K562 (cell line): ENCODE measurements around the gene C16orf92. TPM values are rescaled to one million over a fixed set of nuclear protein-coding genes. Genes with fewer than 3 reads are reported as not detected.

Experiments used
- AFF1 ChIP-seq, 2 experiments: fragments of 450-650 bp; IDR thresholded peaks; 2 replicates each; pipeline ENCODE4 v1.6.1; 2018; ENCODE audit warnings: mild to moderate bottlenecking in 2 of 2, low read depth in 1 of 2; ENCODE audit not compliant: partially characterized antibody in 2 of 2
- BRD4 ChIP-seq: fragments of 200-600 bp; sonication (generic); IDR thresholded peaks from 2 replicates; pipeline ENCODE4 v1.6.1; 2017; ENCODE audit warnings: inconsistent platforms
- FIP1L1 ChIP-seq: fragments of 200-400 bp; formaldehyde crosslinking; IDR thresholded peaks from 2 replicates; pipeline ENCODE4 v1.6.1; 2018; ENCODE audit warnings: mild to moderate bottlenecking, low read depth, low read length; ENCODE audit not compliant: poor library complexity, severe bottlenecking
- FOXK2 ChIP-seq, 2 experiments: fragments of 450-650 bp; IDR thresholded peaks in 1 of 2; conservative IDR thresholded peaks in 1 of 2; 2 replicates each; pipeline ENCODE4 v1.6.1; 2016; ENCODE audit warnings: low read depth in 2 of 2, mild to moderate bottlenecking in 1 of 2
- GABPA ChIP-seq: fragments of 200-800 bp; sonication (Bioruptor generic); conservative IDR thresholded peaks from 2 replicates; pipeline ENCODE4 v1.6.1; 2016; ENCODE audit warnings: low read depth, missing genetic modification characterization, missing compliant biosample characterization
- MAZ ChIP-seq, 2 experiments: fragments of 450-650 bp in 1 of 2; sonication (generic) in 1 of 2; formaldehyde crosslinking; IDR thresholded peaks in 1 of 2; conservative IDR thresholded peaks in 1 of 2; 2 replicates each; pipeline versions ENCODE4 v1.4.0 to v1.5.0; 2020; ENCODE audit warnings: mild to moderate bottlenecking in 1 of 2, missing genetic modification reagents in 1 of 2
- POLR2A ChIP-seq: fragments of 450-650 bp; conservative IDR thresholded peaks from 2 replicates; pipeline ENCODE4 v1.6.1; 2016
- RBBP5 ChIP-seq: fragments of 200-600 bp; sonication (generic); IDR thresholded peaks from 2 replicates; pipeline ENCODE4 v1.6.1; 2012; ENCODE audit warnings: borderline replicate concordance, mild to moderate bottlenecking, low read length, control low read depth, inconsistent platforms; ENCODE audit not compliant: insufficient read depth, poor library complexity, severe bottlenecking
- RUNX1 ChIP-seq: sonication (generic); IDR thresholded peaks from 2 replicates; pipeline ENCODE4 v1.6.1; 2016; ENCODE audit warnings: antibody characterized with exemption, low read depth
- SPI1 ChIP-seq: IDR thresholded peaks from 2 replicates; pipeline ENCODE4 v1.6.1; 2011; ENCODE audit warnings: low read depth, low read length, control low read depth, borderline replicate concordance
- TEAD1 ChIP-seq, 2 experiments: fragments of 450-650 bp in 1 of 2; sonication (generic) in 1 of 2; formaldehyde crosslinking; IDR thresholded peaks; 2 replicates each; pipeline versions ENCODE4 v1.4.0 to v1.8.0; 2020 to 2022; ENCODE audit warnings: mild to moderate bottlenecking in 2 of 2, missing genetic modification reagents in 1 of 2
- ZBTB17 ChIP-seq: fragments of 450-650 bp; formaldehyde crosslinking; IDR thresholded peaks from 2 replicates; pipeline ENCODE4 v1.4.0; 2020; ENCODE audit warnings: mild to moderate bottlenecking
- ZKSCAN3 ChIP-seq: fragments of 250-450 bp; sonication (Bioruptor Pico); IDR thresholded peaks from 2 replicates; pipeline ENCODE4 v1.4.0; 2020
- ZNF3 ChIP-seq: fragments of 250-450 bp; sonication (Bioruptor Pico); IDR thresholded peaks from 2 replicates; pipeline ENCODE4 v1.5.0; 2021; ENCODE audit warnings: mild to moderate bottlenecking, moderate library complexity
- ZNF395 ChIP-seq: fragments of 200-800 bp; sonication (Bioruptor generic); IDR thresholded peaks from 2 replicates; pipeline ENCODE4 v1.6.1; 2017; ENCODE audit warnings: missing genetic modification characterization, missing compliant biosample characterization
- ZNF507 ChIP-seq: conservative IDR thresholded peaks from 2 replicates; pipeline ENCODE4 v1.6.1; 2017; ENCODE audit warnings: missing genetic modification characterization, missing compliant biosample characterization
- ZNF740 ChIP-seq, 3 experiments: fragments of 200-800 bp in 1 of 3; sonication (Bioruptor generic) in 1 of 3; sonication (generic) in 1 of 3; formaldehyde crosslinking in 1 of 3; IDR thresholded peaks; 2 replicates each; pipeline versions ENCODE4 v1.6.1 to v1.8.0; 2016 to 2022; ENCODE audit warnings: mild to moderate bottlenecking in 2 of 3, missing compliant biosample characterization in 2 of 3, missing genetic modification characterization in 2 of 3, missing genetic modification reagents in 1 of 3
- ZNF778 ChIP-seq: fragments of 450-650 bp; formaldehyde crosslinking; IDR thresholded peaks from 2 replicates; pipeline ENCODE4 v1.4.0; 2020; ENCODE audit warnings: mild to moderate bottlenecking, moderate library complexity
- polyA plus RNA-seq, 8 experiments: library from polyadenylated mRNA; depleted of rRNA in 4 of 8; stranded (reverse) in 5 of 8; unstranded in 3 of 8; fragments of >200 nt; fragmentation: Nextera tagmentation in 2 of 8; fragmentation: Illumina TruSeq in 1 of 8; extraction: Ambion mirVana in 2 of 8; extraction: Trizol in 1 of 8; gene quantifications; 2 replicates each; pipeline versions ENCODE4 v1.2.1 to v1.2.3, GENCODE V29; 2011 to 2014; ENCODE audit warnings: inconsistent platforms in 1 of 8, missing spikeins in 1 of 8
- total RNA-seq, 7 experiments: library from RNA; depleted of rRNA in 6 of 7; stranded (reverse); fragments of >200 nt in 6 of 7; fragmentation: Illumina TruSeq in 2 of 7; extraction: Trizol in 2 of 7; gene quantifications; 2 replicates each; pipeline versions ENCODE4 v1.2.1 to v1.2.3, GENCODE V29; 2011 to 2021; ENCODE audit warnings: low replicate concordance in 1 of 7

C16orf92 gene
- total and polyA plus RNA-seq, 9 of the 15 experiments (the other 6 are each of a cell fraction or from before 2014, with no cell fraction given), result not detected

- no peak; the same call in 1 of the 2 replicates for TF ChIP-seq ZNF740 (CRISPR knock-in tag; IDR thresholded peaks at IDR 0.05)
- no peak for TF ChIP-seq ZNF740 (tag; IDR thresholded peaks at IDR 0.05)
- peak; percentile 85 for TF ChIP-seq FIP1L1
- TF ChIP-seq TEAD1 (CRISPR knock-in tag; IDR thresholded peaks at IDR 0.05), result peak in 1 of 2 experiments; percentile 89; a peak in 1 of 4 replicates
- TF ChIP-seq AFF1 (IDR thresholded peaks at IDR 0.05; ENCODE audit: low read depth in 1 of 2, partially characterized antibody in 2 of 2), result peak in 1 of 2 experiments; percentile 64
- peak; percentile 57 for TF ChIP-seq POLR2A
- TF ChIP-seq ZNF3 (CRISPR knock-in tag), result no peak
- no peak for TF ChIP-seq GABPA (tag)
- no peak for TF ChIP-seq BRD4
- peak; percentile 61 for TF ChIP-seq RBBP5
- 0 out of 2 replicates have a peak, but pooled peaks have one; percentile 73 for TF ChIP-seq RUNX1
- 0 out of 2 replicates have a peak, but pooled peaks have one; percentile 16 for TF ChIP-seq SPI1
- TF ChIP-seq FOXK2 (conservative IDR thresholded peaks at IDR 0.05 in 1 of 2, IDR thresholded peaks at IDR 0.05 in 1 of 2; ENCODE audit: low read depth in 2 of 2), result peak in 1 of 2 experiments; percentile 15; a peak in 2 of 4 replicates
- TF ChIP-seq ZKSCAN3 (CRISPR knock-in tag), result no peak
- TF ChIP-seq ZNF778 (CRISPR knock-in tag), result no peak
- no peak for TF ChIP-seq ZNF507
- TF ChIP-seq ZNF395 (CRISPR knock-in tag), result peak; percentile 82; the same call in 1 of the 2 replicates
- 0 out of 2 replicates have a peak, but pooled peaks have one; percentile 37 for TF ChIP-seq ZBTB17 (CRISPR knock-in tag)
- TF ChIP-seq MAZ (CRISPR knock-in tag; conservative IDR thresholded peaks at IDR 0.05 in 1 of 2, IDR thresholded peaks at IDR 0.05 in 1 of 2), result peak; percentile 66 to 83
Observed at GRCh38 chr16:30052671-30053372, 29.8 kb downstream of the C16orf92 start (continued).
